GM12865 (cell line): Measurements from ENCODE around the gene LRFN5.

Experiments
- DNase-seq: peaks from one replicate; pipeline ENCODE4 v3.0.0; 2010; ENCODE audit warnings: low read depth
- H3K4me3 ChIP-seq: 2 replicates; pipeline ENCODE4 v1.5.1; 2011; ENCODE audit warnings: mild to moderate bottlenecking, low read depth, low read length, control low read depth
- CTCF ChIP-seq: IDR thresholded peaks from 2 replicates; pipeline ENCODE4 v1.5.1; 2011; ENCODE audit warnings: low read length, control low read depth, low read depth, inconsistent platforms; ENCODE audit not compliant: insufficient read depth; ENCODE audit errors: missing control alignments

The LRFN5 gene

GRCh38 chr14:41642367-41642766 lies 35.7 kb downstream of the LRFN5 start:
- TF ChIP-seq CTCF: no peak
- no peak overlapping the region for H3K4me3 ChIP-seq

GRCh38 chr14:41642789-41643188 lies 36.1 kb downstream of the LRFN5 start:
- no peak for TF ChIP-seq CTCF
- H3K4me3 ChIP-seq: no peak overlapping the region
- DNase-seq: no peak

More at GRCh38 chr14:41642367-41642766, 35.7 kb downstream of the LRFN5 start:
- DNase-seq: no peak

GRCh38 chr14:41644606-41645005 lies 37.9 kb downstream of the LRFN5 start:
- TF ChIP-seq CTCF: no peak
- DNase-seq: no peak

GRCh38 chr14:41650802-41651201 lies 44.1 kb downstream of the LRFN5 start:
- no peak for TF ChIP-seq CTCF
- no peak for DNase-seq
- no peak overlapping the region for H3K4me3 ChIP-seq

More at GRCh38 chr14:41644606-41645005, 37.9 kb downstream of the LRFN5 start:
- no peak overlapping the region for H3K4me3 ChIP-seq

- no peak for DNase-seq
- no peak overlapping the region for H3K4me3 ChIP-seq
- no peak for TF ChIP-seq CTCF
These were observed 47.5 kb downstream of the LRFN5 start for GRCh38 chr14:41654196-41654595.

- TF ChIP-seq CTCF: no peak
- DNase-seq: no peak
- H3K4me3 ChIP-seq: no peak overlapping the region
These were observed 56.2 kb downstream of the LRFN5 start for GRCh38 chr14:41662780-41663472.

GRCh38 chr14:41663473-41663850 lies 56.8 kb downstream of the LRFN5 start:
- no peak for TF ChIP-seq CTCF
- no peak overlapping the region for H3K4me3 ChIP-seq
- DNase-seq: no peak
